Measurements from ENCODE around the gene RPS27.
A peak's percentile ranks its signal among the peaks of the same experiment; 100 is the strongest.
"Not testable (repeated sequence)": the region's sequence is repeated elsewhere in the genome, so short reads cannot be mapped to it uniquely, and the experiment has no call there.

The RPS27 gene

DNA sequence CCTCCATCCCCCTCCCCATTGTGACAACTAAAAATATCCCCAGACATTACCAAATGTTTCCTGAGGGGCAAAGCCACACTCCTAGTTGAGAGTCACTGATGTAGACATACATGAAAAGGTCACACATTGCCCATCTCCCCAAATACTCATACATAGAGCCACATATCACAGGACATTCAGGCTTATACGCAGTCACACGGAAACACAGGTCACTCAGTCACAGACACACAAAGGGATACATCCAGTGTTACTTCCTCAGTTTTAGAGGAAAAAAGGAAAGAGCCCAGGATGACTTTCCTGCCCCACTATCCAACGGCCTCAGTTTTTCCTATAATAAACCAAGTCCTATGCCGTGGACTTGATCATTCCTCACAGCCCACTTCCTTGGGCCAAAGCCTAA, 29.1 kb upstream of the RPS27 start:
- DNase-seq (ENCODE audit: low read depth) = no peak

DNA sequence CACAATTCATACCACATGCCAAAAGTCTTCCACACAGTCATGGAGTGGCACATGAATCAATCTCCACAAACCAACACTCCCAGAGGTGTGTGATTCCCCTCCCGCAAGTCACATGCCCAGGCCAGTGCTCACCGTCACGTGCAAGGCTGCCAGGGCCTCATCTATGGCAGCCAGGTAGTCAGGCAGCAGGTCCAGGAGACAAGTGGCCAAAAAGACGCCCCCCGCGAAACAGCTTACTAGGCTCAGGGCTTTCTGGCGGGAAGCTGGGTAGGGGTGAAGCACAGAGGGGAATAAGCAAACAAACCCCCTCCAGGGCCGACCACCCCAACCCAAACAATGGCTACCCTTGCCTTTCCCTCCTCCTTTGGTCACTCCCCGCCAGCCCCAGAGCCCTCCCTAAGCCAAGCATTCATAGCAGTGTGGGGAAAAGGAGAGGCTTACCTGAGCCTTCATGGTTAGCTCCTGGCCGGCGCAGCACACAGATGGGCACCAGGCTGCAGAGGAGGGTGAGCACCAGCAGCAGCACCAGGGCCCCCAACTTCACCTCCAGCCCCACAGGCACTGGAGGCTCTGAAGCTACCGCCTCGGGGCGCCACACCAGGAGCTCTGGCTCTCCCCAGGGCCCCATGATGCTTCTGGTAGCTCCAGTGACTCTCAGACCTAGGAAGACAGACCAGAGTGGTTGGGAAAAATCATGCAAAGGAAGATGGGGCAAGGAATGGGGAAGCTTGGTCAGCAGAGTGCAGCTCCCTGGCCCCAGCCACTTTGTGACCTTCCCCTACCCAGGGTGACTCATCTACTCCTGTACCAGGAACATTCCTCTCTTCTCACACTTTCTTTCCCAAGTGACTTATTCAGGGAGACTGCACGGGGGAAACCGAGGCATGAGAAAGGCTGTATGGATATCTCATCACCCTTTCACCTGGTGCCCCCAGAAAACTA, 28.2 kb upstream of the RPS27 start:
- DNase-seq (ENCODE audit: low read depth) = no peak

DNA sequence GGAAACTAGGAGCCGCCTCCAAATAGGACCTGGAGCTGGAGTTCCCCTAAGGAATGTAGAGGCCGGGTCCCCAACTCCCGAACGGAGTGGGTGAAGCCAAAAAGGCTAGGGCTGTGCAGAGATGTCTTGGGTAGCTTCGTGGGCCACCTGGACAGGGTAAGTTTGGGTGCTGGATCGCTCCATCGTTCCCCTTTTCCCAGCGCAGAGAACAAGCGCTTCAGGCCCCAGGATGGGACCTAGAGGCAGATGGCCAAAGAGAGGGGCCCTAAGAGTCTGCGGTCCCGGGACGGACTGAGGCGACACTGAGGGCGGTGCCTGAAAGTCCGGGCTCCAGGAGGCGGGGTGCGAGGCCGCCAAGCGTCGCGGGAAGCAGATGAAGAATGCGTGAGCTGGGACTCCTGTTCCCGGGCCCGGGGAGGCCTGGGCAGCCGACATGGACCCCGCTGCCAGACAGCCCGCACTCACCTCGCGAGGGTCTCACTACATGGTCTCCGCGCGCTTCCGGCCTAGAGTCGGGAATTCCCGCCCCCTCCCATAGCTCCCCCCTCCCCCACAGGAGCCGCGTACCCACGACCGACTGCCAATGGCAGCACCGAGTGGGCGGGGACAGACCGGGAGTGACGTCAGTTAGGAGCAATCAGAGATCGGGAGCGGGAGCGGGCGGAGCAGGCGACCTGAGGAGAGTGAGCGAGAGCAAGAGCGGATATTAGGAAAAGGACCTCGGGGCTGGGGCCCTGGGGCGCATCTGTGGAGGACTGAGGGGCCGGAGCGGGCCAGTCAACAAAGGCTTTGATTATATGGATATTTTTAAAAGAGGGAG, 27.3 kb upstream of the RPS27 start, which contains the start of gene SLC39A1:
SLC39A1 (minus strand) TSS at position 508 of the 820 bp plus-strand sequence. CDS start 822 bp downstream, outside the sequence.
- DNase-seq (ENCODE audit: low read depth) = peak; percentile 87

DNA sequence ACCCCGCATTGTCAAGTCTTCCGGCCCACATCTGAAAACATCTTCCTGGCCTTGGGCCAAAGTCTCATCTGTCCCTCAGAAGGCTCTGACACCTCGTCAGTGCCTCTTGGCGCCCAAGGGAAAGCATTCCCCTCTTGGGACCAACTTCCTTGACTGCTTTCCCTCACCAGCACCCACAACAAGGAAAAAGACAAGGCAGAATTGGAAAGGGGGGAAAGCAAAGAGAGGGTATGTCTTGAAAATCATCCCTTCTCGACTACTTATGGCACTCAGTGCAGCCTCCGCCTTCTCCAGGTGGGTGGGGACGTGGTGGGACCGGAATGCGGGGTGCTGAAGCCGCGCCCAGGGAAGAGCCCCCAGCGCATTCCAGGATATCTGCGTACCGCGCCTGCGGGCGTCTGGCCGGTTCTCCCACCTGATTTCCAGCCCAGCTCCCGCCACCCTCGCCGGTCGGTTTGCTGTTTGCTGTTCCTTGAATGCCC, 26.7 kb upstream of the RPS27 start:
- no peak for DNase-seq (ENCODE audit: low read depth)

DNA sequence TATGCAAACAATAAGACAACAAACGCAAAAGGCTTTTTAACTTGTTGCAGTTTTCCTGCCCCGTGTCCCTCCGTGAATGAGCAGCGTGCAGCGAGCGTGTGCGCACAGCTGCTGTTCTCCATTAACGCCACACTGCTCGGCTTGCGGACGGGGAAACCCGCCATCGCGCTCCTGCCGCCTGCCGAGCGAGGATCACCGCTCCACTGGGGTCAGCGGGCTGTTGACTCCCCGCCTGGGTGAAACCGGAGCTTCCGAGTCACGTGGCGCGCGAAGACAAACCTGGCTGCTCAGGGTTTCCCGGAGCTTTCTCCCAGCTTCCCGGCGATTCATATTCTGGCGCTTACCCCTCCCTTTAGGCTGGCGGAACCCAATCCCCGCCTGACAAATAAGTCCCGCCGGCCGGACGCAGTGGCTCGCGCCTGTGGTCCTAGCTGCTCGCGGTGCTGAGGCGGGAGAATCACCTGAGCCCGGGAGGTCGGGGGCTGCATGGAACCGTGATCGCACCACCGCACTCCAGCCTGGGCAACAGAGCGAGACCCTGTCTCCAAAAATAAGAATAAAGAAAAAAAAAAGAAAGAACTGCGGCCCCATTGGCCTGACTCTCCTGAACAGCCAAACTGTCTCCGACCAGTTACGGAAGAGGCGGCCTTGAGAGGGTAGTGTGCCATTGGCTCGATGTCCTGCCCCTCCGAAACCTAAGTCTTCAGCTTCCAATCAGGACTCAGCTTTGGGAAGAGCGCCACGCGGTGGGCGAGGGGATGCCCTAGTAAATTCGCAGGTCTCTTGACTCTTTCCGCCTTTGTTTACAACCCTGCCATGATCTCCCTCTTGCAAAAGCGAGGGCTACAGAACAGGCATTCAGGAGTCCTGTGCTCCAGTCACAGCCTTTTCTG, 23.2 kb upstream of the RPS27 start, which contains the start of gene CREB3L4:
CREB3L4 (plus strand) TSS at position 796 of the 893 bp plus-strand sequence. CDS start 624 bp downstream, outside the sequence.
- DNase-seq (ENCODE audit: low read depth) = peak; percentile 67

DNA sequence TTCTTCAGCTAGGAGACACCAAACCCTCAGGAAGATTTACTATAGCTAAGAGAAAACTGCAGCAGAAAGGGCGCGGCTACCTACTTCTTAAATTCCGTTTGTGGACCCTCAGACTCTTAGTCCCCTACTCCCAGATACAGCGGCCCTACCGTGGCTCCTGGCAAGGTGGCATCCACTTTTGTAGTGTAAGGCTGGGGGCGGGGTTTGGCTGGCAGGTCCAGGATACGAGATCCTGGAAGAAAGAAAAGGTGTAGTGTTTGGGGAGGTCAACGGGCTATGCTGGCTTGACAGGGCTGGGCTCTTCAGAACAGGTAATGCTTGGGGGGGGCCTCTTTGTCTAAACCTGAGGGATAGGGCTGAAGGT, 22.6 kb upstream of the RPS27 start:
- no peak for DNase-seq (ENCODE audit: low read depth)

DNA sequence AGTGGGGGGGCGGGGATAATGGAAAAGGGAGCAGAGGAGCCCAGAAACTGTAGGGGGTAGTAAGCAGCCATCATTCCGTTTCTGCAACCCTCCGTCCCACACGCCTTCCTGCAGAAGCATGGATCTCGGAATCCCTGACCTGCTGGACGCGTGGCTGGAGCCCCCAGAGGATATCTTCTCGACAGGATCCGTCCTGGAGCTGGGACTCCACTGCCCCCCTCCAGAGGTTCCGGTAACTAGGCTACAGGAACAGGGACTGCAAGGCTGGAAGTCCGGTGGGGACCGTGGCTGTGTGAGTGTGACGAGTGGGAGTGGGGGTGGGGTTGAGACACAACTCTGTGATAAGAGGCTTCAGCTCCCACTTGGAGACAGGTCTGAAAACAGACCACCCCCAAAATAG, 22.2 kb upstream of the RPS27 start:
- no peak for DNase-seq (ENCODE audit: low read depth)

DNA sequence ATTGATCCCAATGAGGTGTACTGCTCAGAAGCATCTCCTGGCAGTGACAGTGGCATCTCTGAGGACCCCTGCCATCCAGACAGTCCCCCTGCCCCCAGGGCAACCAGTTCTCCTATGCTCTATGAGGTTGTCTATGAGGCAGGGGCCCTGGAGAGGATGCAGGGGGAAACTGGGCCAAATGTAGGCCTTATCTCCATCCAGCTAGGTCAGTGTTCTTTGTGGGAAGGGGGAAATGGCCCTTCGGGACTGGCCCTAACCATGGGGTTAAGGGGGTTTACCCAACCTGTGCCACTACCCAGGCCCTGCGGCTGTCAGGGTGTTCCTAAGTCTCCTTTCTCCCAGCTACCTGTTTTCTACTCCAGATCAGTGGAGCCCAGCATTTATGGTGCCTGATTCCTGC, 21.6 kb upstream of the RPS27 start:
- no peak for DNase-seq (ENCODE audit: low read depth)

DNA sequence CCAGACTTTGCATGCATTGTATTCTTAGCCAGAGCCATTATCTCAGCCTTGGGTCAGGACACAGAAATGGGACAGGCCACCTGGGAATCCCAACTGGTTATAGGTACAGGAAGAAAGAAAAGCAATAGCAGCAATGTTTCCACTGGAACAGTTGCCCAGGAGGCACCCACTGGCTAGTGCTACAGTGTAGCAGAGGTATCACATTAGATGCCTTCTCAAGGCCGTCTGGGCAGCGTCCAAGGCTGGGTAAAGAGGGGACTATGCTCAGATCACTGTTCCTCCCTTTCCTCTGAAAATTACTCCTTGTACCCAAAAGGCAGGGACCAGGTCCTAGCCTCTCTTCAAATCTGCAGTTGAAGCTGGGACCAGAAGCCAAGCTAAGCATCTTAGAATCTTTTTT, 20.2 kb upstream of the RPS27 start:
- no peak for DNase-seq (ENCODE audit: low read depth)

DNA sequence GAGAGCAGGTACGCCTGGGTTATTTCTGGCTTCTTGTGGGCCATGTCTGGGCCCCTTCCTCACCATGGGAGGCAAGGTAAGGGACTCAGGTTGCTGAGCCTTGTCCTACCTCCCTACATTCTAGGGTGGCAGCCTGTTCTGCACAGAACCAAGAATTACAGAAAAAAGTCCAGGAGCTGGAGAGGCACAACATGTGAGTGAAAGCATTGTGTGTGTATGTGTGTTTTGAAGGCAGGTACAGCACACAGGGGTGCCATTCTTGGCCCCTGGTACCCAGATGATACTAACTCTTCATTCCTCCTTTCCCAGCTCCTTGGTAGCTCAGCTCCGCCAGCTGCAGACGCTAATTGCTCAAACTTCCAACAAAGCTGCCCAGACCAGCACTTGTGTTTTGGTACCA, 17.5 kb upstream of the RPS27 start:
- no peak for DNase-seq (ENCODE audit: low read depth)

DNA sequence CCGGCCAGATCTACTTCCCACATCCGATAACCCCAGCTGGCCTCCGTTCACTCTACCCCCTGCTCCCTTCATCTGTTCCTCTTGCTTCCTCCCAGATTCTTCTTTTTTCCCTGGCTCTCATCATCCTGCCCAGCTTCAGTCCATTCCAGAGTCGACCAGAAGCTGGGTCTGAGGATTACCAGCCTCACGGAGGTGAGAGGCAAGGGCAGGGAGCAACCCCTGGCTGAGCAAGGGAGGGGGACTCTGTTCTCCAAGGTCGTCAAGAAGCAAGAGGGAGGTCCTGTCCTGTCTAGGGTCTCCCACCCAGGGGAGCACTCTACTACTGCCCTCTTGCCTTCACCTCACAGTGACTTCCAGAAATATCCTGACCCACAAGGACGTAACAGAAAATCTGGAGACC, 17.0 kb upstream of the RPS27 start:
- no peak for DNase-seq (ENCODE audit: low read depth)

DNA sequence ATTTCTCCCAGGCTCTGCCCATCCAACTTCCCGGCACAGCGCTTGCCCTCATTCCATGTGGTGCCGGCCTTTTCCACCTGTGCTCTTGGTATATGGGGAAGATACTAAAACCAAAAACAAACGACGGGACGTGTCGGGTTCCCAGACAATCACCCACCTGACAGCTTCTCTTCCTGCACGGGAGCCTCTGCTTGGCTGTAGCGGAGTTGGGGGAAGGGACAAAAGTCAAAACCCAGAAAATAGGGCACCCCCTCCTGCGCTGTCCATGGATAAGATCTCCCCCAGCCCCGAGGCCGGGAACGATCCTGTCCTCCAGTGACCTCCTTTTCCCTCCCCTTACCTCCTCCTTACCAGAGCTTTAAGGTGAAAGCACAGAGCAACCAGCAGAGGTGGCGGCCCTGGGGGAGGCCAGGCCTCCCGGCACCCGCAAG, 13.7 kb upstream of the RPS27 start:
- DNase-seq (ENCODE audit: low read depth) = no peak

DNA sequence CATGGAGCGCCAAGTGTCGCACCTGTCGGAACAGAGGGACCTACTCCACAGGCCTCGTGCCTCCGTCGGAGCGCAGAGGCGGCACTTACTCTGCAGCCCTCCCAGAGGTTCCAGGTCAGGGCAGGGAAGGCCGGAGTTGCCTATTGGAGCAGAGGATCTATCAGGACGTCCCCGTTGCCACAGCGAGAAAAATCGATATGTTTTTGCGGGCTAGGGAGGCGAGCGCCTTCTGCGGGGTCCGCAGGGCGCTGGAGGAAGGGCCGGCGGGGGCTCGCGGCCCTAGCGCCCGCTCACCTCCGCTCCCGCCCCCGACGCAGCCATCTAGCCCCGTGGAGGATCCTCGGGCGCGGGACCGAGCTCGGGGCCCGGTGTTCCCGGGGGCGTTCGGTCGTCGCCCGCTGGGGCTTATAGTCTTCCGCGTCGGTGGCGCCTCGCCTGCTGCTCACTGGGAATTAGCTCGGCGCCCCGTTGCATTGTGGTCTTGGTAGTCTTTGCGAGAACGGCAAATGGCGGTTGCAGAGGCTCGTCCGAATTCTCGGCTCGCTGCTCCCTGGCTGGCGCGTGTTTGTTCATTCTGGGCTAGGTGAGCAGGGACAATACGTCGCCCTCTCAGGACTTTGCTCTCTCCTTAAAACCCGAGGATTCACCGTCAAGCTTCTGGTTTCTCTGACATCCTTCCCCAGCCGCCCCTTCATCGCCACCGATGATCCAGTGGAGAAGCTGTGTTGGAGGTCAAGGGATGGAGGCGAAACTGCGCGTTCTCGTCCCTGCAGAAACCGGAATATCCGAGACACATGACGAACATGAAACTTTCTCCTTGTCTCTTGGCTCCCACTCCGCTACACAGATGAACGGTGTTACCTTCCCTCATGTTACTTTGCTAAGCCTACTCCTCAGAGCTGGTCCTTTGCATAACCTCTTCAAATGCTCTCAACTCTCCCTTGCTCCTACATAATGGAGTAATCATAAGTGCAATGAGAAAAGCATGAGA, 13.0 kb upstream of the RPS27 start, which contains the start of gene JTB:
JTB (minus strand) TSS at position 425 of the 991 bp plus-strand sequence; CDS start at position 3, 422 bp downstream.
- DNase-seq (ENCODE audit: low read depth) = peak; percentile 72

DNA sequence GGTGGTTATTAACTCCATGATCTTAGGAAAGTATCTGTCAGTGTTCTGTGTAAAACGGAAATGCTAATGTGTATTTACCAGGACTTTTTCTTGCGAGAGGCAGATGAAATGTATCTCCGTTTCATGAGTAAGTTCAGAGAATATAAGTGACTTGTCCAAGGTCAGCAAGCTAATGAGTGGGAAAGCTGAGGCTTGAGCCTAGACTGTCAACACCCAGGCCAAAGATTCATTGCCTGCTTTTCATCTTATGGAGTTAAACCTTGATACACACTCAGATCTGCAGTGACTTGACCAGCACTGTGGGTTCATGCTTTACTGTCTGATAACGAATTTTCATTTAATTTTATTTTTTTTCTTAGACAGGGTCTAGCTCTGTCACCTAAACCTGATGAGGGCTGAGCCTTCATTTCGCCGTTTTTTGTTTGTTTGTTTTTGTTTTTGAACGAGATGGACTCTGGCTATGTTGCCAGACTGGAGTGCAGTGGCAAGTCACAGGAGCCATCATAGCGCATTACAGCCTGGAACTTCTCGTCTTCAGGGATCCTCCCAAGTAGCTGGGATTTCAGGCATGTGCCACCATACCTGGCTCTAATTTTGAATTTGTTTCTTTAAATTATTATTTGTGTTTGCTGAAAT, 12.2 kb upstream of the RPS27 start:
- DNase-seq (ENCODE audit: low read depth) = no peak

DNA sequence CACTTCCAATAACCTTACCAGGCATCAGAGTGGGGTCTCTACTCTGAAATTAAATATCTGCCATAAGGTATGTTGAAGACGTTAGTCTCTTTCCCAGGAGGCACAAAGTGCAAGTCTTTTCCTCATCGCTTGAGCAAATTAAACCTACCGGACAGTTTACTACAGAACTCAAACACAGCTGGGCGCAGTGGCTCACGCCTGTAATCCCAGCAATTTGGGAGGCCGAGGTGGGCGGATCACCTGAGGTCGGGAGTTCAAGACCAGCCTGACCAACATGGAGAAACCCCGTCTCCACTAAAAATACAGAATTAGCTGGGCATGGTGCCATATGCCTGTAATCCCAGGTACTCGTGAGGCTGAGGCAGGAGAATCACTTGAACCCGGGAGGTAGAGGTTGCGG, 11.5 kb upstream of the RPS27 start:
- DNase-seq (ENCODE audit: low read depth) = not testable (repeated sequence)

DNA sequence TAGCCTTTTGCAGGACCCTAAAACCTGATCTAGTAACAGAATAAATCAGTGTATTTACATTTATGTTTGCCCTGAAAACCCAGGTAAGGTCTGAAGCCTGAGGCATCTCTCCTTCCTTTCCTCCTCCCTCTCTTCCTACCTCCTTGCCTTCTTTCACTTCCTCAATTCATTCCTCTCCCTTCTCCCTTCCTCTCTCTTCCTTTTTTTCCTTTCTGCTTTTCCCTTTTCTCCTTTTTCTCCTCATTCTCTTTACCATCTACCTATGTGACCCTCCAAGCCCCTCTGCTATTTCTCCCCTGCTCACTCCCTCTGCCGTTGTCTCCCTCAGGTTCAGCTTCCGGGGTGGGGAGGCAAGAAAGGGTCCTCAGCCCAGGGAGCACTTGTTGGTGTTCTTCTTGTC, 8.8 kb upstream of the RPS27 start:
- not testable (repeated sequence) for DNase-seq (ENCODE audit: low read depth)

DNA sequence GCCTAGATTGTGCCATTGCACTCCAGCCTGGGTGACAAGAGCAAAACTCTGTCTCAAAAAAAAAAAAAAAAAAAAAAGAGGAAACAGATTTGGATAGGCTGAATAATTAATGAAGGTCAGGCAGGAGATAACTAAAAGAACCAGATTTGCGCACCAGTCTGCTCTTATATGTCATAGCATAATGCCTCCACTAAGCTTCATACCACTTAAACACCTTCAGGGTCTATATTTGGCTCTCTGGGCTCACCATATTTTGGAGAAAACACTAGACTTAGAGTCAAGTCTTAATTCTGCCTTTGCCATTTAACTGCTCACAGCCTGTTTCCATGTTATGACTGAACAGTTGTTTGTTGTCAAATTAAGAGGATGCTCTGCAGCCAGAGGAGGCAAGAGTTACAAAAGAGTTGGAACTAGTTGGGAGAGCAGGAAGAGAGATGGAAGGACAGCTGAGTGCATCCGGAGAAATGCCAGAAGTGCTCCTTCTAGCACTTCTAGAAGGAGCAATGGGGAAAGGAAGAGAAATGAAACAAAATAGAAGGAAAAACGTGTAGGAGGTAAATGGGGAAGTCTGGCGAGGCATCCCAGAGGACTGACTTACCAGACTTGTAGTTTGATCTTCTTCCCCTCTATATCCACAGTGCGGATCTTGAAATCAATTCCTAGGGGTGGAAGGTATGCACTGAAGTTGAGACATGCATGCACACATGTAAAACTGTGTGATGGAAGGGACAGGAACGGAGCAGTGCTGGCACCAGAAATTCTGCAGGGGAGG, 6.3 kb upstream of the RPS27 start:
- no peak for DNase-seq (ENCODE audit: low read depth)

DNA sequence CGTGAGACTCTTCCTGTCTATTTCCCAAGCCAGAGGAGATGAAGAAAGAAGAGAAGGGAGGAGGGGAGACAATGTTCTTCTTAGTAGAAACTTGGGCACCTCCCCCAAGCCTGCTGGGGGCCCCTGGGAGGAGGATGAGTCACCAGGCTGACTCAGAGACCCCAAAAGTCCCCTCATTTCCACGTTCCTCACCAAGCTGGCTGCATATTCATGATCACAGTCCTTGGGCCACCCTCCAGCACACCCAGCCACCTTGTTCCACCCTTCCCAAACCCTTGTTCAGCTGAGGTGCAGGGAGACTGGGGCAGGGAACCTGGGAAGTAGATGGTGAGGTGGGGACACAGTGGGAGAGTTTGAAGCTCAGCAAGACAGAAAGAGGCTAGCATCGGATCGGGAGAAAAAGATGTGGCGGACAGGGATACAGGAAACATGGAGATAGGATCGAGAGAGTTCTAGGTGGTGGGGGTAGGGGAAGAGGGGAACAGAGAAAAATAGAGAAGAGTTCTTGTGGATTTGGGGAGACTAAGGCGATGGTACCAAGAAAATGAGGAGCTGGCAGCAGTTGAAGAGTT, 5.1 kb upstream of the RPS27 start:
- DNase-seq (ENCODE audit: low read depth) = peak; percentile 46
